GM12891 (cell line): ENCODE measurements around the gene INPP4A.

ENCODE experiments used
- POLR2A ChIP-seq: IDR thresholded peaks from 2 replicates; pipeline ENCODE4 v1.6.1; 2011; ENCODE audit warnings: low read depth, low read length, control low read depth
- POLR2AphosphoS5 ChIP-seq: IDR thresholded peaks from 2 replicates; pipeline ENCODE4 v1.6.1; 2011; ENCODE audit warnings: low read depth, low read length, control low read depth

DNA sequence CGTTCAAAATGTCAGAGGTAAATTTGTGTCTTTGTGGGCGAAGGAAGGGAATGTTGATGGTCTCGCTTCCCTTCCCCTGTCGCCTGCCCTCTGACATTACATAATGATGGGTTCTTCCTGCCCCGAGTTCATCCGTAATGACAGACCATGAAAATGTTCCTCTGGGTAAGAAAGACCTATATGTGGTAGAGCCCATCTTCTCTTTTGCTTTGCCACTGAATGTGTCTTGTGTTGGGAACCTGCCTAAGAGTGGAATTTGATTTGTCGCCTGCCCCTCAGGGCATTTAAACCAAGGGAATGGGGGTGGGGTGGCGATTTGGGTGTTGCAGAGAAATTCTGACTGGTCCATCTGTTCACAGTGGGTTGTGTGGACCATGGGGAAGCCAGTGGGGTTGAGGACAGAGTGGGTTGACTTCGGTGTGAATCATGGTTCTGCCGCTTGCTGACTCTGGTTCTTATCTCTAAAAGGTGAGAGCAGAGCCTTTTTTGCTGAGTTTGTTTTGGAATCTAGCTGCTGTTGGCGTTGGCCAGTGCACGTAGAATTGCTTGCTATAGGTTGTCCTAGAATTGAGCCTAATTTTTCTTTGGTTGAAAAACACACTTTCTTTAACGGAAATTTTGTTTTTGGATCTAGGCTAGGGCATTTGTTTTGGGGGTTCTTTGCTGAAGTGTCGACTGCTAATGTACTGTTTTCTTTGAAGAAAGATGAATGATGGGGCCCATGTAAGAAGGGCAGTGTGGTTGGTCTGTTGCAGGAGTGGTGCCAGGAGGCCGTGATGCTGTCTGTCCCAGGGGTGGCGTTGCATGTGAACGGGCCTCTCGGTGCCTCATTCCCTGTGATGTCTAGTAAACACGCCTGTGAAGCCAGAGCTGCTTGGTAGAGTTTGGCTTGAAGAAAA lies 1.3 kb downstream of the INPP4A start:
- no peak for TF ChIP-seq POLR2A
- TF ChIP-seq POLR2AphosphoS5: no peak
